Spleen (tissue), 7 donors: Measurements from ENCODE around the gene SYF2.

Experiments
- CTCF ChIP-seq, 11 experiments: fragments of 200-600 bp in 7 of 11; fragments of 450-650 bp in 4 of 11; sonication (generic) in 4 of 11; IDR thresholded peaks in 8 of 11; conservative IDR thresholded peaks in 3 of 11; 1 replicate in 7 of 11; 2 replicates in 4 of 11; pipeline versions ENCODE4 v1.4.0 to v1.8.0; 2016 to 2021; ENCODE audit warnings: antibody characterized with exemption in 11 of 11, inconsistent platforms in 4 of 11, mild to moderate bottlenecking in 1 of 11
- POLR2A ChIP-seq, 3 donors: fragments of 450-650 bp; IDR thresholded peaks; one replicate each; pipeline ENCODE4 v1.5.1; 2017; ENCODE audit warnings: antibody characterized with exemption in 3 of 3, mild to moderate bottlenecking in 1 of 3
- donor health status: DM: no; HTN: no; CAD: no; lungs with moderate emphysema.
- donor health status: DM: no; HTN: no; CAD: no.
- donor health status: DM: no; HTN: no; CAD: no.

DNA sequence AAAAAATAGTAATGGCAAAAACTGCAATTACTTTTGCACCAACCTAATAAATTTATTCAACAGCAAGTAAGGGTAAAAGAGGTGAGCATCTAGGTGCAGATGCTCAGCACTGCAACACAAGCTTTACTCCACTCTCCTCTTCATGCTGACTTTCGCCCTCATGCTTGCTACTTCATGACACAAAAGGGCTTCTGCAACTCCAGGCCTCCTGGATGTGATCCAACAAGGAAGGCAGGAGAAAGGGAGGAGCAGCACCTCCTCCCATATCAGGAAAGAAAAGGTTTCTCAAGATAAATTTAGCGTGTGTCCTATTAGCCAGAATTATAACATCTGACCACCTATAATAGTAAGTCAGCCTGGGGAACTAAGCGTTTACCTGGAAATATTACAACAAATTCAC, 11.6 kb downstream of the SYF2 start:
- TF ChIP-seq CTCF (IDR thresholded peaks at IDR 0.05 in 8 of 11, conservative IDR thresholded peaks at IDR 0.05 in 3 of 11), result no peak
- no peak for TF ChIP-seq POLR2A (IDR thresholded peaks at IDR 0.05)
